HEK293 (cell line): ENCODE data around the gene ARG2.

Experiments used
- GFI1B ChIP-seq: fragments of 450-650 bp; formaldehyde crosslinking; IDR thresholded peaks from 2 replicates; pipeline ENCODE4 v1.5.1; 2016; ENCODE audit warnings: missing biosample characterization, missing genetic modification characterization
- GLI4 ChIP-seq: fragments of 450-650 bp; formaldehyde crosslinking; IDR thresholded peaks from 2 replicates; pipeline ENCODE4 v1.5.1; 2016; ENCODE audit warnings: missing biosample characterization, missing genetic modification characterization
- GLIS1 ChIP-seq: fragments of 450-650 bp; formaldehyde crosslinking; IDR thresholded peaks from 2 replicates; pipeline ENCODE4 v1.5.1; 2016; ENCODE audit warnings: missing biosample characterization, missing genetic modification characterization
- GLIS2 ChIP-seq: fragments of 450-650 bp; formaldehyde crosslinking; IDR thresholded peaks from 2 replicates; pipeline ENCODE4 v1.5.1; 2016; ENCODE audit warnings: missing biosample characterization, missing genetic modification characterization
- KLF10 ChIP-seq: fragments of 450-650 bp; IDR thresholded peaks from 2 replicates; pipeline ENCODE4 v1.5.1; 2018; ENCODE audit warnings: missing biosample characterization, mild to moderate bottlenecking, missing genetic modification characterization
- KLF16 ChIP-seq: fragments of 450-650 bp; formaldehyde crosslinking; IDR thresholded peaks from 2 replicates; pipeline ENCODE4 v1.5.1; 2017; ENCODE audit warnings: missing biosample characterization, missing genetic modification characterization
- KLF9 ChIP-seq: fragments of 450-650 bp; formaldehyde crosslinking; IDR thresholded peaks from 2 replicates; pipeline ENCODE4 v1.5.1; 2016; ENCODE audit warnings: missing biosample characterization, missing genetic modification characterization, low read depth
- SCRT1 ChIP-seq: fragments of 450-650 bp; formaldehyde crosslinking; IDR thresholded peaks from 2 replicates; pipeline ENCODE4 v1.5.1; 2016; ENCODE audit warnings: missing biosample characterization, missing genetic modification characterization, borderline replicate concordance
- SP7 ChIP-seq: fragments of 450-650 bp; formaldehyde crosslinking; IDR thresholded peaks from 2 replicates; pipeline ENCODE4 v1.5.1; 2016; ENCODE audit warnings: missing biosample characterization, missing genetic modification characterization
- YY1 ChIP-seq: fragments of 450-650 bp; formaldehyde crosslinking; IDR thresholded peaks from 2 replicates; pipeline ENCODE4 v1.5.1; 2018; ENCODE audit warnings: missing biosample characterization, missing genetic modification characterization
- ZBTB7A ChIP-seq: fragments of 450-650 bp; formaldehyde crosslinking; IDR thresholded peaks from 2 replicates; pipeline ENCODE4 v1.5.1; 2016; ENCODE audit warnings: low read depth, missing biosample characterization, missing genetic modification characterization
- ZBTB8A ChIP-seq: fragments of 450-650 bp; formaldehyde crosslinking; IDR thresholded peaks from 2 replicates; pipeline ENCODE4 v1.5.1; 2016; ENCODE audit warnings: missing biosample characterization, missing genetic modification characterization
- ZNF138 ChIP-seq: fragments of 450-650 bp; formaldehyde crosslinking; IDR thresholded peaks from 2 replicates; pipeline ENCODE4 v1.5.1; 2016; ENCODE audit warnings: missing biosample characterization, missing genetic modification characterization, borderline replicate concordance
- ZNF155 ChIP-seq: fragments of 450-650 bp; formaldehyde crosslinking; IDR thresholded peaks from 2 replicates; pipeline ENCODE4 v1.5.1; 2016; ENCODE audit warnings: missing biosample characterization, missing genetic modification characterization
- ZNF202 ChIP-seq: fragments of 450-650 bp; formaldehyde crosslinking; IDR thresholded peaks from 2 replicates; pipeline ENCODE4 v1.5.1; 2016; ENCODE audit warnings: missing biosample characterization, missing genetic modification characterization, borderline replicate concordance
- ZNF214 ChIP-seq: fragments of 450-650 bp; formaldehyde crosslinking; IDR thresholded peaks from 2 replicates; pipeline ENCODE4 v1.5.1; 2017; ENCODE audit warnings: missing biosample characterization, mild to moderate bottlenecking, missing genetic modification characterization, borderline replicate concordance
- ZNF24 ChIP-seq: fragments of 450-650 bp; formaldehyde crosslinking; IDR thresholded peaks from 2 replicates; pipeline ENCODE4 v1.5.1; 2016; ENCODE audit warnings: missing biosample characterization, missing genetic modification characterization
- ZNF292 ChIP-seq: fragments of 450-650 bp; formaldehyde crosslinking; IDR thresholded peaks from 2 replicates; pipeline ENCODE4 v1.5.1; 2016; ENCODE audit warnings: low read depth, missing biosample characterization, missing genetic modification characterization, borderline replicate concordance
- ZNF354C ChIP-seq: fragments of 450-650 bp; formaldehyde crosslinking; IDR thresholded peaks from 2 replicates; pipeline ENCODE4 v1.5.1; 2016; ENCODE audit warnings: missing biosample characterization, missing genetic modification characterization, low read depth, borderline replicate concordance
- ZNF391 ChIP-seq: fragments of 450-650 bp; formaldehyde crosslinking; IDR thresholded peaks from 2 replicates; pipeline ENCODE4 v1.5.1; 2016; ENCODE audit warnings: low read depth, missing biosample characterization, missing genetic modification characterization, borderline replicate concordance
- ZNF423 ChIP-seq: fragments of 450-650 bp; formaldehyde crosslinking; IDR thresholded peaks from 2 replicates; pipeline ENCODE4 v1.5.1; 2016; ENCODE audit warnings: missing biosample characterization, missing genetic modification characterization
- ZNF600 ChIP-seq: fragments of 450-650 bp; formaldehyde crosslinking; IDR thresholded peaks from 2 replicates; pipeline ENCODE4 v1.5.1; 2016; ENCODE audit warnings: missing biosample characterization, missing genetic modification characterization
- ZNF792 ChIP-seq: fragments of 450-650 bp; formaldehyde crosslinking; IDR thresholded peaks from 2 replicates; pipeline ENCODE4 v1.5.1; 2016; ENCODE audit warnings: missing biosample characterization, missing genetic modification characterization
- ZXDB ChIP-seq: fragments of 450-650 bp; formaldehyde crosslinking; IDR thresholded peaks from 2 replicates; pipeline ENCODE4 v1.5.1; 2016; ENCODE audit warnings: missing biosample characterization, missing genetic modification characterization
- TF ChIP-seq, protein P1 (sequence below): fragments of 450-650 bp; formaldehyde crosslinking; IDR thresholded peaks from 2 replicates; pipeline ENCODE4; 2016; ENCODE audit warnings: missing biosample characterization, missing genetic modification characterization
- TF ChIP-seq, protein P2 (sequence below): fragments of 450-650 bp; formaldehyde crosslinking; IDR thresholded peaks from 2 replicates; pipeline ENCODE4 v1.5.1; 2017; ENCODE audit warnings: missing biosample characterization, missing genetic modification characterization
- TF ChIP-seq, protein P3 (sequence below): fragments of 450-650 bp; formaldehyde crosslinking; IDR thresholded peaks from 2 replicates; pipeline ENCODE4 v1.5.1; 2016; ENCODE audit warnings: missing biosample characterization, missing genetic modification characterization
- TF ChIP-seq, protein P4 (sequence below): fragments of 450-650 bp; formaldehyde crosslinking; IDR thresholded peaks from 2 replicates; pipeline ENCODE4 v1.5.1; 2016; ENCODE audit warnings: missing biosample characterization, missing genetic modification characterization
- TF ChIP-seq, protein P5 (sequence below): fragments of 450-650 bp; formaldehyde crosslinking; optimal IDR thresholded peaks from 2 replicates; pipeline ENCODE3; 2016; ENCODE audit warnings: missing biosample characterization, mild to moderate bottlenecking, missing genetic modification characterization
- TF ChIP-seq, protein P6 (sequence below): fragments of 450-650 bp; formaldehyde crosslinking; IDR thresholded peaks from 2 replicates; pipeline ENCODE4 v1.5.1; 2016; ENCODE audit warnings: missing biosample characterization, missing genetic modification characterization, borderline replicate concordance

The ARG2 gene

DNA sequence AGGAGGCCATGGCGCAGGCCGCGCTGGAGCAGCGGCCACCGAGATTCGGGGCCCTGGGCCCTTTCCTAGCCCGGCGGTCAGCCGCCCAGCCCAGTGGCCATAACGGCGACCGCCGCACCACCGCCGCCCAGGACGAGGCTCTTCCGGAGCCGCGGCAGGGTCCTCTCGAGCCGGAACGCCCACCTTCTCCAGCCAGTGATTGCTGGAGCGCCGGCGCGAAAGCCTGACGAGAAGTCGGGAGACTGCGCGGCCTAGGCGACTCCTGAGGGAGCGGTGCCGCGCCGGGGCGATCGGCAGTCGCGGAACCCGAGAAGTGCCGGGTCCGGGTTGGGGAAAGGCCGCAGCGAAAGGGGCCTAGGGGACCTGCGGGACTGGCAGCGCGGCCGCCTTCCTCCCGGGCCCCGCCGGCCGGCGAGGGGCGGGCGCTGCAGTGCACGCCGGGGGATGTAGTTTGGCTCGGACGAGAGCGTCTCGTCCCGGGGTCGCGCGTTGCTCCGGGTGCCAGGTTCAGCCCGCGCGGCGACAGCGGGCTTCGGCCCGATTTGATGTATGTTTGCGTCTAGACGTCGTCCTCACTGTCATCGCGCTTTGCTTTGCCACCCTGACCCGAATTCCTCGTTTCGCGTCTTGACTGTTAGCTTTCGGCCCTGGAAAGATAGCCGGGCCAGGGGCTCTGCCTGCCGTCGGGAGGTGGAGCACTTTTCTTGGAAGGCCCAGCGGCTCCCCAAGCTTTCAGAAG is 54.9 kb downstream of the ARG2 start, which contains the start of gene VTI1B (continued):
- TF ChIP-seq KLF10 (tag by site-specific recombination) (peak; percentile 39; the same call in 1 of the 2 replicates), GLI4 (no peak), ZNF155 (tag by site-specific recombination) (no peak), ZNF600 (tag by site-specific recombination) (peak; percentile 73), ZNF24 (no peak), ZNF202 (tag by site-specific recombination) (no peak), GLIS1 (tag by site-specific recombination) (no peak), SCRT1 (tag by site-specific recombination) (no peak), ZNF391 (tag by site-specific recombination) (no peak), ZNF792 (tag by site-specific recombination) (no peak), KLF16 (tag by site-specific recombination) (peak; percentile 84; the same call in 1 of the 2 replicates), ZNF292 (no peak), YY1 (tag by site-specific recombination) (peak; percentile 45; the same call in 1 of the 2 replicates), ZBTB8A (tag by site-specific recombination) (no peak; the same call in none of the 2 replicates), ZNF138 (tag by site-specific recombination) (no peak), GFI1B (tag by site-specific recombination) (no peak), ZBTB7A (tag by site-specific recombination) (peak; percentile 66; the same call in 1 of the 2 replicates), SP7 (tag by site-specific recombination) (peak; percentile 62; the same call in 1 of the 2 replicates), ZNF354C (tag by site-specific recombination) (no peak), ZXDB (peak; percentile 86), KLF9 (tag by site-specific recombination) (peak; percentile 72), GLIS2 (no peak), ZNF423 (tag by site-specific recombination) (no peak), ZNF214 (no peak)
- TF ChIP-seq, protein P1, sequence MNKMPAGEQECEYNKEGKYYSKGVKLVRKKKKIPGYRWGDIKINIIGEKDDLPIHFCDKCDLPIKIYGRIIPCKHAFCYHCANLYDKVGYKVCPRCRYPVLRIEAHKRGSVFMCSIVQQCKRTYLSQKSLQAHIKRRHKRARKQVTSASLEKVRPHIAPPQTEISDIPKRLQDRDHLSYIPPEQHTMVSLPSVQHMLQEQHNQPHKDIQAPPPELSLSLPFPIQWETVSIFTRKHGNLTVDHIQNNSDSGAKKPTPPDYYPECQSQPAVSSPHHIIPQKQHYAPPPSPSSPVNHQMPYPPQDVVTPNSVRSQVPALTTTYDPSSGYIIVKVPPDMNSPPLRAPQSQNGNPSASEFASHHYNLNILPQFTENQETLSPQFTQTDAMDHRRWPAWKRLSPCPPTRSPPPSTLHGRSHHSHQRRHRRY (tag by site-specific recombination), result no peak
- TF ChIP-seq, protein P2, sequence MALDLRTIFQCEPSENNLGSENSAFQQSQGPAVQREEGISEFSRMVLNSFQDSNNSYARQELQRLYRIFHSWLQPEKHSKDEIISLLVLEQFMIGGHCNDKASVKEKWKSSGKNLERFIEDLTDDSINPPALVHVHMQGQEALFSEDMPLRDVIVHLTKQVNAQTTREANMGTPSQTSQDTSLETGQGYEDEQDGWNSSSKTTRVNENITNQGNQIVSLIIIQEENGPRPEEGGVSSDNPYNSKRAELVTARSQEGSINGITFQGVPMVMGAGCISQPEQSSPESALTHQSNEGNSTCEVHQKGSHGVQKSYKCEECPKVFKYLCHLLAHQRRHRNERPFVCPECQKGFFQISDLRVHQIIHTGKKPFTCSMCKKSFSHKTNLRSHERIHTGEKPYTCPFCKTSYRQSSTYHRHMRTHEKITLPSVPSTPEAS (tag by site-specific recombination), result no peak
- TF ChIP-seq, protein P3, sequence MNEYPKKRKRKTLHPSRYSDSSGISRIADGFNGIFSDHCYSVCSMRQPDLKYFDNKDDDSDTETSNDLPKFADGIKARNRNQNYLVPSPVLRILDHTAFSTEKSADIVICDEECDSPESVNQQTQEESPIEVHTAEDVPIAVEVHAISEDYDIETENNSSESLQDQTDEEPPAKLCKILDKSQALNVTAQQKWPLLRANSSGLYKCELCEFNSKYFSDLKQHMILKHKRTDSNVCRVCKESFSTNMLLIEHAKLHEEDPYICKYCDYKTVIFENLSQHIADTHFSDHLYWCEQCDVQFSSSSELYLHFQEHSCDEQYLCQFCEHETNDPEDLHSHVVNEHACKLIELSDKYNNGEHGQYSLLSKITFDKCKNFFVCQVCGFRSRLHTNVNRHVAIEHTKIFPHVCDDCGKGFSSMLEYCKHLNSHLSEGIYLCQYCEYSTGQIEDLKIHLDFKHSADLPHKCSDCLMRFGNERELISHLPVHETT (tag by site-specific recombination), result no peak
- TF ChIP-seq, protein P4, sequence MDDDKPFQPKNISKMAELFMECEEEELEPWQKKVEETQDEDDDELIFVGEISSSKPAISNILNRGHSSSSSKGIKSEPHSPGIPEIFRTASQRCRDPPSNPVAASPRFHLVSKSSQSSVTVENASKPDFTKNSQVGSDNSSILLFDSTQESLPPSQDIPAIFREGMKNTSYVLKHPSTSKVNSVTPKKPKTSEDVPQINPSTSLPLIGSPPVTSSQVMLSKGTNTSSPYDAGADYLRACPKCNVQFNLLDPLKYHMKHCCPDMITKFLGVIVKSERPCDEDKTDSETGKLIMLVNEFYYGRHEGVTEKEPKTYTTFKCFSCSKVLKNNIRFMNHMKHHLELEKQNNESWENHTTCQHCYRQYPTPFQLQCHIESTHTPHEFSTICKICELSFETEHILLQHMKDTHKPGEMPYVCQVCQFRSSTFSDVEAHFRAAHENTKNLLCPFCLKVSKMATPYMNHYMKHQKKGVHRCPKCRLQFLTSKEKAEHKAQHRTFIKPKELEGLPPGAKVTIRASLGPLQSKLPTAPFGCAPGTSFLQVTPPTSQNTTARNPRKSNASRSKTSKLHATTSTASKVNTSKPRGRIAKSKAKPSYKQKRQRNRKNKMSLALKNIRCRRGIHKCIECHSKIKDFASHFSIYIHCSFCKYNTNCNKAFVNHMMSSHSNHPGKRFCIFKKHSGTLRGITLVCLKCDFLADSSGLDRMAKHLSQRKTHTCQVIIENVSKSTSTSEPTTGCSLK (tag by site-specific recombination), result no peak
- TF ChIP-seq, protein P5, sequence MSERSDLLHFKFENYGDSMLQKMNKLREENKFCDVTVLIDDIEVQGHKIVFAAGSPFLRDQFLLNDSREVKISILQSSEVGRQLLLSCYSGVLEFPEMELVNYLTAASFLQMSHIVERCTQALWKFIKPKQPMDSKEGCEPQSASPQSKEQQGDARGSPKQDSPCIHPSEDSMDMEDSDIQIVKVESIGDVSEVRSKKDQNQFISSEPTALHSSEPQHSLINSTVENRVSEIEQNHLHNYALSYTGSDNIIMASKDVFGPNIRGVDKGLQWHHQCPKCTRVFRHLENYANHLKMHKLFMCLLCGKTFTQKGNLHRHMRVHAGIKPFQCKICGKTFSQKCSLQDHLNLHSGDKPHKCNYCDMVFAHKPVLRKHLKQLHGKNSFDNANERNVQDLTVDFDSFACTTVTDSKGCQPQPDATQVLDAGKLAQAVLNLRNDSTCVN (tag by site-specific recombination), result peak; percentile 92
- TF ChIP-seq, protein P6, sequence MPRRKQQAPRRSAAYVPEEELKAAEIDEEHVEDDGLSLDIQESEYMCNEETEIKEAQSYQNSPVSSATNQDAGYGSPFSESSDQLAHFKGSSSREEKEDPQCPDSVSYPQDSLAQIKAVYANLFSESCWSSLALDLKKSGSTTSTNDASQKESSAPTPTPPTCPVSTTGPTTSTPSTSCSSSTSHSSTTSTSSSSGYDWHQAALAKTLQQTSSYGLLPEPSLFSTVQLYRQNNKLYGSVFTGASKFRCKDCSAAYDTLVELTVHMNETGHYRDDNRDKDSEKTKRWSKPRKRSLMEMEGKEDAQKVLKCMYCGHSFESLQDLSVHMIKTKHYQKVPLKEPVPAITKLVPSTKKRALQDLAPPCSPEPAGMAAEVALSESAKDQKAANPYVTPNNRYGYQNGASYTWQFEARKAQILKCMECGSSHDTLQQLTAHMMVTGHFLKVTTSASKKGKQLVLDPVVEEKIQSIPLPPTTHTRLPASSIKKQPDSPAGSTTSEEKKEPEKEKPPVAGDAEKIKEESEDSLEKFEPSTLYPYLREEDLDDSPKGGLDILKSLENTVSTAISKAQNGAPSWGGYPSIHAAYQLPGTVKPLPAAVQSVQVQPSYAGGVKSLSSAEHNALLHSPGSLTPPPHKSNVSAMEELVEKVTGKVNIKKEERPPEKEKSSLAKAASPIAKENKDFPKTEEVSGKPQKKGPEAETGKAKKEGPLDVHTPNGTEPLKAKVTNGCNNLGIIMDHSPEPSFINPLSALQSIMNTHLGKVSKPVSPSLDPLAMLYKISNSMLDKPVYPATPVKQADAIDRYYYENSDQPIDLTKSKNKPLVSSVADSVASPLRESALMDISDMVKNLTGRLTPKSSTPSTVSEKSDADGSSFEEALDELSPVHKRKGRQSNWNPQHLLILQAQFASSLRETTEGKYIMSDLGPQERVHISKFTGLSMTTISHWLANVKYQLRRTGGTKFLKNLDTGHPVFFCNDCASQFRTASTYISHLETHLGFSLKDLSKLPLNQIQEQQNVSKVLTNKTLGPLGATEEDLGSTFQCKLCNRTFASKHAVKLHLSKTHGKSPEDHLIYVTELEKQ (tag by site-specific recombination), result no peak
